ENCODE measurements around the gene SPOCD1.

SPOCD1 gene

DNA sequence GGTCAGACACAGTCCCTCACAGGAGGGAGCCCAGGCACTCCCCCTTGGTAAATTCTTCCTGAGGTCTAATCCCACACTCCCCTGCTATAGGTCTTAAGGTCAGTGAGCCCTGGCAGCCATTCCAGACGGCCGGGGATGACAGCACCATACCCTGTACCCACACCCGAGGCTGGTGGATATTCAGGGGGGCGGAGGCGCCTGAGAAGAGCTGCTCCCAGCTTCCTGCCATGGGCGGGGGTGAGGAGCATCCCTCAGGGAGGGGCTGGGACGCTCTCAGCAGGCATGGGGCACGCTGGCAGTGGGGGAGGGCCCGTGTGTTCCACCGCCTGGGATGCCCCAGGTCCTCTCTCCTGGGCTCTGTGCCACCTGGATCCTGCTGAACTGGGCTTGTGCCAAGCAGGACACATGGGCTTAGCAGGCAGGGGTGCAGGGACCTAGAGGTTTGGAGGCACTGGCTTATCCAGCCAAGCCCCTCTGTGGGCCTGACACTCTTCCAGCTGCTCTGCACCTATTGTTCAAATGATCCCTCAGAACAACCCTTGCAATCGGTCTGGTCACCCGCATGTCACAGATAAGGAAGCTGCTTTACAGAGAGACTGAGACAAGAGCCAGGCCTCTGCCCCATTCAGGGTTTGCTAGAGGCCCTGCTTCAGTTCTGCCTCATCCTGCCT lies 46.0 kb downstream of the SPOCD1 start:
- no peak for FAIRE-seq

- no peak for FAIRE-seq
These were observed 46.7 kb downstream of the SPOCD1 start for GRCh38 chr1:31768939-31769704.

DNA sequence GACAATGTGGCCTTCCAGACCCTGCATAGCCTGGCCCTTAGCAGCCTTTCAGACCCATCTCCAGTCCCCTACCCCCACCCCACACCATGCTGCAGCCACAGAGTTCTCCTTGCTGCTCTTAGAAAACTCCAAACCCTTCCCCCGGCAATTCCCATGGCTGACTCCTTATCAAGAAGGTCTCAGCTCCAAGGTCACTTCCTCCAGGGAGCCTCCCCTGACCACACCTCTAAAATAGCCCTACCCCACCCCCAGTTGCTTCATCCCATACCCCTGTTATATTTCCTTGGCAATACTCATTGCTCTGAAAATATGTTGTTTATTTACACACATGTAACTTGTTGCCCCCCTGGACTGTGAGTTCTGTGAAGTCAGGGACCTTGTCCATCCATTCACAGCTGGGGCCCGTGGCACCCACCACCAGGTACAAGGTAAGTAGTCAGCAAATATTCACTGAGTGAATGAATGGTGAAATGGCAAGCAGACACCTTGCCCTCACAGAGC lies 47.4 kb downstream of the SPOCD1 start:
- no peak for FAIRE-seq

DNA sequence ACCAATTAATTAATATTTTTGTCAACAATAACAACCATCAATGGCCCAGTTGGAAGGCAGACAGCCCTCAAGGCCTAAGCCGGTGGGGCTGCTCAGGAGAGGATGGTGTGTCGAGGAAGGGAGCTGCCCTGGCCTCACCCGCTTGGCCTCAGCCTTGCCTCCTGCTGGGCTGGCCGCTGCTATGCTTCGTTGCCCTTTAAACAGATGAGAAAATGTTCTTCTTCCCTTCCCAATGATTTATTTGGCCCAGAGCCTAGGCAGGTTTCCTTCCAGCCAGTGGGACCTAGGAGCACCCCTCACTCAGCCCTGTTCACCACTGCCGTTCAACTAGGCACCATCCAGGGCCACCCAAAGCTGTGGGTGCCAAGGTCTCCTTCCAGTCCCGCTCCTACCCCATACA lies 48.6 kb downstream of the SPOCD1 start:
- no peak for FAIRE-seq

GRCh38 chr1:31765516-31765915 lies 50.3 kb downstream of the SPOCD1 start:
- no peak for FAIRE-seq

DNA sequence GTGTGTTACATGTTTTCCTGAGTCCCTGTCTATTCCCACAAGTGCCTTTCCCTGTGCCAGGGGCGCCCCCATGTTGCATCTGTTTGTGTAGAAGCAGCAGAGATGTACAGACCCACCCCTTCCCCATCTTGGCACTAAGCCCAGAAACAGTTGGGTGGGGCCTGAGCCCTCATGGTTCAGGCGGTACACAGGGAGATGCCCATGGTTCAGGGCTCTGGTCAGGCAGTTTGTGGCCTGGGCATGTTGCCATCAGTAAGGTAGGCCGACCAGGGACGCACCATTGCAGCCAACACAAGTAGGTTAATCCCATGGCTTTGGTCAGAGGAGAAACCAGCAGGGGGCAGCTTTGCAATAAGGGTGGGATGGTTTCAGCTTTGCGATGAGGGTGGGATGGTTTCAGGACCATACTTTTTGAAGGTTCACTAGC lies 50.8 kb downstream of the SPOCD1 start:
- no peak for FAIRE-seq

DNA sequence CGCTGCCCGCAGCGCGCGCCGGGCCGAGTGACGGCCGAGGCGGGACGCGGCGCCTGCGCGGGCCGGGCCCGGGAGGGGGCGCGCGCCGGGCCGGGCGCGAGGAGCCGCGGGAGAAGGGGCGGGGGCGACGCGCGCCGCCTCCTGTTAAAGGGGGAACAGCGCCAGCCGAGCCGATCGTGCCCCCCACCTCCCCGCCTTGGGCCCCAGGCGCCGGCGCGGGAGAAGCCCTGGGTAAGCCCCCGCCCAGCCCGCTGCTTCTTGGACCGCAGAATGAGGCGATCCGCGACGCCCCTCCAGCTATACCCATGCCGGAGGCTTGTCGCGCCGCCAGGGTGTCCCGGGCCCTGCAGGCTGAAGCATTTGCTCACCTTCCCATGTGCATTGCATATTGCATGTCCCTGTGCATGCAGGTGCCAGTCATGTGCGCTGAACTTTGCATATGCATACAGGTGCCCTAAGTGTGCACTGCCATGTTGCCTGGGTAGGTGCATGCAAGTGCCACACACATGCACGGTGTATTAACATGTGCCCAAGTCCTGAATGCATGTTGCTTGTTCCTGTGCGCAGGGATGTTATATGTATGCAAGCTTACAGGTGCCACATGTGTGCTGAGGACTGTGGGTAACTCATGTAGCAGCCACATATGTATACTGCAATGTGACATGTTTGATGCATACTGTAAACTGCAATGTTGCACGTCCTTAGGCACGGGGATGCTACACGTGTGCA lies 51.3 kb downstream of the SPOCD1 start, which contains the start of gene ADGRB2:
Gene ADGRB2, minus strand, starts transcription at position 29 of the 729 bp plus-strand sequence. CDS start 7,119 bp downstream, outside the sequence.
- no peak for FAIRE-seq

GRCh38 chr1:31763671-31764311 lies 52.0 kb downstream of the SPOCD1 start:
- FAIRE-seq = no peak

DNA sequence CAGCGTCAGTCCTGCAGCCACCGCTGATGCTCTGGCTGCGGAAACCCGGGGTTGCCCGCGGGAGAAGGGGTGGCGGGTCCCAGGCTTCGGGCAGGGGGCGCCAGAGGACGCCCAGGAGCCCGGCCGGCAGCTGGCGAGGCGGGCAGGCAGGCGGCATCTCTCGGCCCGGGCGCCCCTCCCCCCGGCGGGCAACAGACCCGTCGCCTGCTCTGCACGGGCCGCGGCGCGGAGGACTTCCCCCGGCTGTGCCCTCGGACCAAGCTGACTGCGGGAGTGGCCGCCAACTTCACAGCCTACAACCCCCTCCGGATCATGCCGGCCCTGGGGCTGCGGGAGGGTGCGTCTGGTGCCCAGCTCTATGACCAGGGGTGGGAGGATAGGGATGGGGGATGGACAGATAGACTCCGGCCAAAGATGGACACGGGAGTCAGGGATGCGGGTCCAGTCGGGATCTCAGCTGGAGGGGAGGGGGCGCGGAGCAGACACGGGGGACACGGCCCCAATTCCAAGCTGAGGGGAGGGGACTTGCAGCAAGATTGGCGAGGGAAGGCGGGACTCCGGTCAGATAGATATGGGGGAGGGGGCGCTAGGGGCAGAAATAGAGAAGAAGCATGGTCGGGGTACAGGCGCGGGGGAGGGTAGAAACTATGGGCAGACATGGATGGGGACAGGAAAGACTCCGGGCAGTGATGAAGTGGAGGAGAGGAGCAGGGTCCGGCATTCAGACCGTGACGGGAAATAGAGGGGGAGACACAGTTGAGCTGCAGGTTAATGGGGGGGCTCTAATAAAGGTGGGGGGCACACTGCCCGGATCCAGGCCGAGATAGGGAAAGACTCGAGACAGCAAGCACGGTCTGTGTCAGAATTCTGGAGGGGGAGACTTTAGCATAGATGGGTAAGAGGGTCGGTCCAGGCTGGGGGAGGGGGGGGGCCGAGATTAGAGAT lies 52.8 kb downstream of the SPOCD1 start:
- no peak for FAIRE-seq

GRCh38 chr1:31762323-31762722 lies 53.5 kb downstream of the SPOCD1 start:
- no peak for FAIRE-seq

GRCh38 chr1:31761883-31762282 lies 53.9 kb downstream of the SPOCD1 start:
- no peak for FAIRE-seq

DNA sequence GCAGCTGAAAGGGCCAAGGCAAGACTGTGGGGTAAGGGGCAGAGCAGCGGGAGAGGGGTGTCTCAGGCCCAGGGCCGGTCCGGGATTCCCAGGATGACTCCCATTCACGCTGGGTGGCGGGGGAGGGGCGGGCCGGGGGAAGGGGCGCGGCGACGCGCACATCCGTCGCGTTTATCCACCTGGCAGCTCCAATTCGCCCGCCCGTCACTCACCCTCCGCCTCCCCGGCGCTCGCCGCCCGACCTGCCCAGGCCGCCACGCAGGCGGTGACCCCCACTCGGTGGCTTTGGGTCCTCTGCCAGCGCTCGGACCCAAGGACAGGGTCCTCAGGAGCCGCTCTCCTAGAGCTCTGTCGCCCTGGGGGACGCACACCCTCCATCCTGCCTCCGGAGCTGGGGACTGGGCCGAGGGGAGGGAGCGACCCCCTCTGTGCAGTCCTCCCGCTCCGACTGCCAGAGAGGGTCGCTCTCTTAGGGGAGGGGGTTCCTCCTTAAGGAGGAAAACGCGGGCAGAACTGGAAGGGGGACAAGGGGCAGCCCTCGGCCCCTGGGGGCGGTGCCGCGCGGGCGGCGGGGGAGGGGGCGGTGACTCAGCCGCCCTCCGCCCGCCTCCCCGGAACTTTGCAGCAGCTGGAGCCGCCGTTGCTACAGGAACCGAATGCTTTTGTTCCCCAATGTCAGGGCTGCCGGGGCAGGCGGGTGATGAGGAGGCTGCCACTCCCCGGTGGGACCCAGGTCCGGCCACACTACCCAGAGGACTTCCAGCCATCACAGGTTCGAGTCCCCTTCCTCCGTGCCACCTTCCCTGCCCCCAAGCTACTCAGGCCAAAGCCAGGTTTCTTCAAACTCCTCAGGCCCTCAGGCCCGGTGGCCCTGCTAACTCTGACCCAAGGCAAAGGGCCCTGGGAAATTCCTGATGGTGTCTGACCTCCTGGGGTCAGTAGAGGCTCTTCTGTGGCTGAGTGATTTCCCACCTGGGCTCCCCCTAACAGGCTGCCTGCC lies 55.1 kb downstream of the SPOCD1 start:
- FAIRE-seq = no peak

DNA sequence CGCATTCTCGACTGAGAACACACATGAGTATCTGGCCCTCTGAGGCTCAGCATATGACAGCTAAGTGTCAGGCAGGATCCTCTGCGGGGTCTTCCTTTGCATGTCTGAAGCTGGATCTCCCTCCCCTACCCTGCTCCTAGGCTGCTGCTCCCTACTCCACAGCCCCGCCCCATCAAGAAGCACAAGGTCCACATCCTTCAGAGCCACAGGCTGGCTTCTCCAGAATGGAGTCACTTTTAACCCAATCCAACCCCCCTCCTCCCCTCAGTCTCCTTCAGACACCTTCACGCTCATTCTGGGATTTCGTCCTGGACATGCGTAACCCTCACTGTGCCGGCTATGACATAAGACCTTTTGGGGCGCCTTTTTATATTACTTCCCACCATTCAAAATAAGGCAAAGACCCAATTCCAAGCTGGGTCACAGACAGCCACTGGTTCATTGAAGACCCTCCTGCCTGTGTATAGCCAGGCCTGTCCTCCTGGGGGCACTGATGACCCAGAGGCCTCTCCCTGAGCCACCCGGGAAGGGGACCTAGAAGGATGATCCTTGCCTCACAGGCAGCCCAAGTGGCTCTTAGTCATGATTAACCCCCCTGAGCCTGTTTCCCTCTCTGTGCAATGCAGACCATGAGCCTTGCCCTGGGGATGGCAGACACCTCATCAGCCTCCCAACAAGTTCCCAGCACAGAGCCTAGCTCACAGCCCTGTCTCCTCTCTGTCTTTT lies 56.4 kb downstream of the SPOCD1 start:
- FAIRE-seq = no peak

- no peak for FAIRE-seq
These were observed 57.0 kb downstream of the SPOCD1 start for GRCh38 chr1:31758823-31759222.

DNA sequence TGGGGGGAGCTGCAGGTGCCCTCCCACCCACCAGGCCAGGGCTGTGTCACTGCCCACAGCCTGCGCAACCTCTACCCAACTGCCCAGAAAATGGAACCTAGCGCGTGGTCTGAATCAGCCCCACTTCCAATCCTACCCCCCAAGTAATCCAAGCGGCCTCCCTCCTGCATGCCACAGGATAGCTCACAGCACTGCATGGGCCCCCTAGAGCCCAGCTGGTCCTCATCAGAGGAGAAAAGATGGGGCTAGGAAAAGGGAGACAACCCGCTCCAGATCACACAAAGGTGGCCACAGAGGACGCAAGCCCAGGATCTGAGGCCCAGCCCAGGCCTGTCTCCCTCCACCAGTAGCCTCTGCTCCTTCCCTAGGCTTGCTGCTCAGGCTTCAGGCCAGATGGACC lies 57.8 kb downstream of the SPOCD1 start:
- no peak for FAIRE-seq

- FAIRE-seq = no peak
These were observed 58.6 kb downstream of the SPOCD1 start for GRCh38 chr1:31757204-31757679.

GRCh38 chr1:31756578-31756977 lies 59.2 kb downstream of the SPOCD1 start:
- FAIRE-seq = no peak

- FAIRE-seq = no peak
These were observed 59.9 kb downstream of the SPOCD1 start for GRCh38 chr1:31755850-31756492.

DNA sequence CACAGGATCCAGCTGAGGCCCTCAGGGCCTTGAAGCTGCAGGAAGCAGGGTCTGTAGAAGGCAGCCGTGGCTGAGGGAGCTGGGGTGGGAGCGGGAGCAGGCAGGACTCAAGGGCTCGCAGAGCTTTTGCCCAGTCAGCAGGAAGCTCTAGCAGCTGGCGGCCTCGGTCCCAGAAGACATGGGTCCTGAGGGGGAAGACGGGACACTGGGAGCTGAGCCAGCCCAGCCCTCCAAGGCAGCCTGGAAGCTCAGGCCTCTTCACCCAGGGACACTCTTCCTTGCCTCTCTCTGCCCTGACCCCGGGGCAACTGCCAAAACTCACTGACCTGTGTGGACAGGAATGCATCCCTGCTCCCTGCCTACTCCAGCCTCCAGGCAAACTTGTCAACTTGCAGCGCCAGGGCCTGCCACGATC lies 60.6 kb downstream of the SPOCD1 start:
- no peak for FAIRE-seq
